ENCODE results near the gene GREM1.

Gene GREM1

DNA sequence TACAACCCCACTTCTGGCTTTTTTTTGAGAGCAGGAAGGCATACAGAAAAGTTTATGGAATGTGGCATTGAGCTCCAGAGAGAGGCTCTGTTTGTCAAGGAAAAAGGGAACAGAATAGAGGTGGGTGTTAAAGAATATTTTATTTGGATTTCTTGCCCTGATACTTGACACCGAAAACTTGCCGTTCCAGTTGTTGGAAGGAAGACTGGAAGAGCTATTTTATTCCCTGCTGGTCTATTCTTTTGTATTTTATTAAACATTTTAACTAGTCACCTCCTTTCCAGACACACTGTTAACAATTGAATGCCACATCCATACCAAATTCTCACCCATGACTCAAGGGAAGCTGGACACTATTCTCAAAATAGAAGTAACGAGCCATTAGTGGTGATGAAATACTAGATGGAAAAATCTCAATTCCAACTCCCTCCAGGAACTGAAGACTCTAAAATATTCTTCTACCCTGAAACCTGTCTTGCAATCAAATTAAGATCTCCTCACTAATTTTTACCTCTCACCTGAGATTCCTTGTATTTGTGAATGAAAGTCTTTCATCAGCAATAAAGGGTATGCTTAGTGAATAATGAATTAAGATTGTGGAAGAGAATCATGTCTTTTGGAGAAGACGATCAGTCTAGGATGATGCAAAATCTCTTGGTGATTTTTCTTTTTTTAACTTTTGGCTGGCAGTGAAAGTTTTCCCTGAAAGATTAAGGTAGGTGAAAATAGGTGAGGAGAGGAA lies 28.5 kb downstream of the GREM1 start:
- TF ChIP-seq, protein P1, sequence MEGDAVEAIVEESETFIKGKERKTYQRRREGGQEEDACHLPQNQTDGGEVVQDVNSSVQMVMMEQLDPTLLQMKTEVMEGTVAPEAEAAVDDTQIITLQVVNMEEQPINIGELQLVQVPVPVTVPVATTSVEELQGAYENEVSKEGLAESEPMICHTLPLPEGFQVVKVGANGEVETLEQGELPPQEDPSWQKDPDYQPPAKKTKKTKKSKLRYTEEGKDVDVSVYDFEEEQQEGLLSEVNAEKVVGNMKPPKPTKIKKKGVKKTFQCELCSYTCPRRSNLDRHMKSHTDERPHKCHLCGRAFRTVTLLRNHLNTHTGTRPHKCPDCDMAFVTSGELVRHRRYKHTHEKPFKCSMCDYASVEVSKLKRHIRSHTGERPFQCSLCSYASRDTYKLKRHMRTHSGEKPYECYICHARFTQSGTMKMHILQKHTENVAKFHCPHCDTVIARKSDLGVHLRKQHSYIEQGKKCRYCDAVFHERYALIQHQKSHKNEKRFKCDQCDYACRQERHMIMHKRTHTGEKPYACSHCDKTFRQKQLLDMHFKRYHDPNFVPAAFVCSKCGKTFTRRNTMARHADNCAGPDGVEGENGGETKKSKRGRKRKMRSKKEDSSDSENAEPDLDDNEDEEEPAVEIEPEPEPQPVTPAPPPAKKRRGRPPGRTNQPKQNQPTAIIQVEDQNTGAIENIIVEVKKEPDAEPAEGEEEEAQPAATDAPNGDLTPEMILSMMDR (conservative IDR thresholded peaks at IDR 0.05): no peak
- no peak overlapping the region for H3K27ac ChIP-seq

DNA sequence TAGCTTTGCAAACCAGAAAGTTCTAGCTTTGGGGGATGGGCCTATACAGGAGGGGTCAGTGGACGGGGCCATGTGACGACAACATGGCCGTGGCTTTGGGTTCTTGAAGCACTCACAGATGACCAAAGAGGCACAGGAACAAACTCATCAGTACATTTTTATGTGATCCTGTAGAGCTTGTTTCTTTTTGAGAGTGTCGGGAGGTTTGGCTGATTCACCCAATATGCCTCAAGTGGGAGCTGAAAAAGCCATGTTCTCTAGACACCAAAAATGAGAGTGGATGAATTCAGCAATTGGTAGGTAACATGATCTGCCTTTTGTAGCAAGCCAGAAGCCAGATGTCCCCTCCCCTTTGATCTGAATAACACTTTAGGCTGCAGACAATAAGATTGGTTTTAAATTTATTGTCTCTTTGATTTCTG lies 30.1 kb downstream of the GREM1 start:
- TF ChIP-seq, protein P1 (conservative IDR thresholded peaks at IDR 0.05): no peak
- no peak overlapping the region for H3K27ac ChIP-seq

DNA sequence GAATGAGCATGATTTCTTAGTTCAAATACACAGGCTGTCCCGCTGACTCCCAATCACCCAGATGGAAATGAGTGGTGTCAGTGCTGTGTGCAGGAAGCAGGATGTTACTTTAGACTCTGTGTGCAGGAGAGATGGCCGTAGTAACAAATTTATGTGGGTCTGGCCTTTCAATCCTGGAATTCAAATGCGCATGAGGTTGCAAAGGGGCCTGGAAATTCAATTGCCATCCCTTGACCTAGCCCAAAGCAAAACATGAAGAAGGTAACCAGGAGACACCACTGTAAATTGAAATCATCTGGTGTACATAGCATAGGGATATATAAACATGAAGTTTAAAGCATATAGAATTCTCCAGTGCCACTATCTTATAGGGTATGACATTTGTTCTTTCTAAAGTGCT lies 33.2 kb downstream of the GREM1 start:
- no peak overlapping the region for H3K27ac ChIP-seq
- TF ChIP-seq, protein P1 (conservative IDR thresholded peaks at IDR 0.05): no peak

DNA sequence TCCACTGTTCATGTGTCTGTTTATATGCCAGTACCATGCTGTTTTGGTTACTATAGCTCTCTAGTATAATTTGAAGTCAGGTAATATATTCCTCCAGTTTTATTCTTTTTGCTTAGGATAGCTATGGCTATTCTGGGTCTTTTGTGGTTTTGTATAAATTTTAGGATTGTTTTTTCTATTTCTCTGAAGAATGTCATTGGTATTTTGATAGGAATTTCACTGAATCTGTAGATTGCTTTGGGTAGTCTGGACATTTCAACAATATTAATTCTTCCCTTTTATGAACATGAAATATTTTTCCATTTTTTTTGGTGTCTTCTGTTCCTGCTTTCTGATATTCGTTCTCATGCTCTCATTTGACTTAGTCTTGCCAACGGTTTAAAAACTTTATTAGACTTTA lies 39.6 kb downstream of the GREM1 start:
- H3K27ac ChIP-seq: no peak overlapping the region
- TF ChIP-seq, protein P1 (conservative IDR thresholded peaks at IDR 0.05): no peak

DNA sequence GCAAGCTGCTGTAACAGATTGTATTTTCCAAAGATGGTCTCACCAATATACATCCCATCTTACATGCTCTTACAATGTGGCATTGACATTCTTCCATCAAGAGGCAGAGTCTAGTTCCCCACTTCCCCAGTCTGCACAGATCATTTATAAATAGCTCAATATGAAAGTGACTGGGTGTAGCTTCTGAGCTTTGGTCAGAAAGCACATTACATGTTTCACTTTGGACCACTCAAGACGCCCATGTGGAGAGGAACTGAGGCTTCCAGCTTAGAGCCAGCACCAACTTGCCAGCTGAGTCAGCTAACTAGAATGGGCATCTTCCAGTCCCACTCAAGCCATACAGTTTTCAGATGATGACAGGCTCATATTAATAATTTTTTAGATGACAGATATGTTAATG lies 45.5 kb downstream of the GREM1 start:
- H3K27ac ChIP-seq: no peak overlapping the region
- TF ChIP-seq, protein P1 (conservative IDR thresholded peaks at IDR 0.05): no peak

DNA sequence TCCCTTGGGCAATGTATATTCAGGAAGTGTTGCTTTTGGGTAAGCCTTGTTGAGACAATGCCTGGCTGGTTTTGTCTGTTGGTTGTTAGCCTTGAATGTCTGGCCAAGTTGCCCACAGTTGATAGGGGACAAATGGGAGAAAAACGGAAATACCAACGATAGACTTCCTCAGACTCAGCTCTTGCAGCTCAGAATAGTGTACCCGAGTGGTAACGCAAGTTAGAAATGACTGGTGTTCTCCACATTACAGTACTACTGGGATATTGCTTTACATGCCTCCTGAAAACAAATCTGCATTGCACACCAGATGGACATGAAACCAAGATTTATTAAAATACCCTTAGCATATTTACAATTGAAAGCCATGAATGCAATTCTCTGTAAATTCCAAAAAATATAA lies 47.4 kb downstream of the GREM1 start:
- TF ChIP-seq, protein P1 (conservative IDR thresholded peaks at IDR 0.05): no peak
- no peak overlapping the region for H3K27ac ChIP-seq

DNA sequence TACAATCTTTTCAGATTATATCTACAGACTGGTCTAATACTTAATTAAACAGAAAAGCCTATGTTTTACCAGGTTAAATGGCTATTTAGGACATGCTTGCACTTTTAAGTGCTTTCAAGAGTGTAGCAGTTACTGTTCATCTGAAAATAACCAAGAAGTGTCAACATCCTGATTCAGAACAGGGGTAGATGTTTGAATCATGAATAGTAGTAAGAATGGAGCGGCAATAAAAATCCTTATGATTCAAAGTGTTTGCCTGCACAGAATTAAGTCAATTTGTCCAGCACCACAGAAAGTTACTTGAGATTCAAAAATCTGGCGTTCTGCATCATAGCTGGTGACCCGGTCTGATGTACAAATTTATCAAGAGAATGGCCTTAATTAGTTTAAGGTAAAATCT lies 48.3 kb downstream of the GREM1 start:
- TF ChIP-seq, protein P1 (conservative IDR thresholded peaks at IDR 0.05): no peak
- no peak overlapping the region for H3K27ac ChIP-seq
